Measurements from ENCODE around the gene ZBTB7B.
"Not testable (repeated sequence)": the region's sequence is repeated elsewhere in the genome, so short reads cannot be mapped to it uniquely, and the experiment has no call there.

The ZBTB7B gene

GRCh38 chr1:154969246-154969645 lies 33.4 kb upstream of the ZBTB7B start:
- no peak for DNase-seq

- DNase-seq = no peak
These were observed 32.6 kb upstream of the ZBTB7B start for GRCh38 chr1:154969860-154970452.

- DNase-seq = peak; percentile 96
These were observed 31.8 kb upstream of the ZBTB7B start, which contains the start of gene SHC1 for GRCh38 chr1:154970631-154971340. Gene SHC1, minus strand, starts transcription at chr1:154970747. Its CDS starts 221 bp downstream, at chr1:154970526.

GRCh38 chr1:154971341-154971998 lies 31.1 kb upstream of the ZBTB7B start:
- DNase-seq = no peak

GRCh38 chr1:154972213-154972516 lies 30.4 kb upstream of the ZBTB7B start:
- DNase-seq = no peak

GRCh38 chr1:154972517-154973343 lies 29.9 kb upstream of the ZBTB7B start:
- DNase-seq = peak; percentile 99

GRCh38 chr1:154973344-154974101 lies 29.1 kb upstream of the ZBTB7B start:
- DNase-seq = peak; percentile 98

GRCh38 chr1:154974102-154974807 lies 28.3 kb upstream of the ZBTB7B start, which contains the start of gene CKS1B:
Gene CKS1B, plus strand, starts transcription at chr1:154974681. Its CDS starts 65 bp downstream, at chr1:154974746.
- DNase-seq = peak; percentile 100

- DNase-seq = peak; percentile 96
These were observed 27.7 kb upstream of the ZBTB7B start for GRCh38 chr1:154974808-154975408.

- DNase-seq = peak; percentile 44
These were observed 27.1 kb upstream of the ZBTB7B start for GRCh38 chr1:154975409-154976059.

GRCh38 chr1:154977762-154978161 lies 24.8 kb upstream of the ZBTB7B start:
- DNase-seq = not testable (repeated sequence)

GRCh38 chr1:154978360-154978759 lies 24.2 kb upstream of the ZBTB7B start:
- no peak for DNase-seq

- DNase-seq = no peak
These were observed 20.3 kb upstream of the ZBTB7B start for GRCh38 chr1:154982341-154982740.

GRCh38 chr1:154982897-154983648 lies 19.5 kb upstream of the ZBTB7B start, which contains the start of gene FLAD1:
Gene FLAD1, plus strand, starts transcription at chr1:154983344. Its CDS starts 351 bp downstream, at chr1:154983695.
- DNase-seq = peak; percentile 100

- no peak for DNase-seq
These were observed 18.7 kb upstream of the ZBTB7B start for GRCh38 chr1:154983776-154984466.

GRCh38 chr1:154986736-154987135 lies 15.9 kb upstream of the ZBTB7B start:
- DNase-seq = not testable (repeated sequence)

- no peak for DNase-seq
These were observed 15.3 kb upstream of the ZBTB7B start for GRCh38 chr1:154987326-154987725.

- no peak for DNase-seq
These were observed 14.3 kb upstream of the ZBTB7B start for GRCh38 chr1:154988058-154988954.

Measured in fibroblast of skin of right quadriceps (primary cell).